ENCODE measurements around the gene ARID5A.

ARID5A gene

DNA sequence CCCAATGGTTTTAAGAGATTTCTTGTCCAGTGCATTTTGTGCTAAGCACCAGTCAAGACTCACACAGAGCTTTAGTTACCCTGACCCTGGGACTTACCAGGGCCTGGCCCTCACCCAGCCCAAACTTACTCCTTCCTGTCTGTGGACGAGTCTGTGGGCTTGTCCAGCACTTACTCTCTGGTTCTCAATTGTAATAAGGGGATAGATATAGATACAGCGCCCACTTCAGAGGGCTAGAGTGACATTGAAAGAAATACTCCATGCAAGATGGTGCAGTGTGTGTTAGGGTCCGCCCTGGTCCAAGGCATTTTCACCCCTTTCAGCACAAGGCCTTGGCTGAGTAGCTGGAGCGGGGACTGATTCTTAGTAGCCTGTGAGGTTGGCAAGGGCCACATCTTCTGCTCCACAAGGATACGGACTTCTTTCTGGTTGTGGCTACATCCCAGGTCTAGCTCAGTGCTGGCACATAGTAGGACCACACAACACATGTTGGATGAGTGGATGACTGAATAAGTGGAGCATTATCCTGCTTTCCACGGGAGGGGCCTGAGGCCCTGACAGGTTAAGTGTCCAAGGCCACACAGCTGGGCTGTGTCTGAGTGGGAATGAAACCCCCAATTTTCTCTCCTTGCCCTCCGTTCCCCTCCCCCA is 3.8 kb upstream of the ARID5A start:
- Histone ChIP-seq H3K9me3 (ENCODE audit: control insufficient read depth, low read length) (no peaks in the 10 kb centered on the region), H3K36me3 (ENCODE audit: control insufficient read depth, insufficient read depth, low read length) (no peaks in the 10 kb centered on the region), H3K27me3 (replicated peaks; ENCODE audit: control insufficient read depth, insufficient read depth, low read length, poor library complexity, severe bottlenecking) (no peaks in the 10 kb centered on the region), H3K4me3 (ENCODE audit: insufficient read depth, low read depth, low read length, poor library complexity, severe bottlenecking) (no peak overlapping the region), H3K27ac (ENCODE audit: insufficient read depth, low read length, poor library complexity, severe bottlenecking) (peak overlapping the region; percentile 35), H3K4me1 (ENCODE audit: control insufficient read depth, insufficient read depth, low read length, poor library complexity, severe bottlenecking) (peaks cover 38% of the 10 kb centered on the region)
- no peak for DNase-seq

DNA sequence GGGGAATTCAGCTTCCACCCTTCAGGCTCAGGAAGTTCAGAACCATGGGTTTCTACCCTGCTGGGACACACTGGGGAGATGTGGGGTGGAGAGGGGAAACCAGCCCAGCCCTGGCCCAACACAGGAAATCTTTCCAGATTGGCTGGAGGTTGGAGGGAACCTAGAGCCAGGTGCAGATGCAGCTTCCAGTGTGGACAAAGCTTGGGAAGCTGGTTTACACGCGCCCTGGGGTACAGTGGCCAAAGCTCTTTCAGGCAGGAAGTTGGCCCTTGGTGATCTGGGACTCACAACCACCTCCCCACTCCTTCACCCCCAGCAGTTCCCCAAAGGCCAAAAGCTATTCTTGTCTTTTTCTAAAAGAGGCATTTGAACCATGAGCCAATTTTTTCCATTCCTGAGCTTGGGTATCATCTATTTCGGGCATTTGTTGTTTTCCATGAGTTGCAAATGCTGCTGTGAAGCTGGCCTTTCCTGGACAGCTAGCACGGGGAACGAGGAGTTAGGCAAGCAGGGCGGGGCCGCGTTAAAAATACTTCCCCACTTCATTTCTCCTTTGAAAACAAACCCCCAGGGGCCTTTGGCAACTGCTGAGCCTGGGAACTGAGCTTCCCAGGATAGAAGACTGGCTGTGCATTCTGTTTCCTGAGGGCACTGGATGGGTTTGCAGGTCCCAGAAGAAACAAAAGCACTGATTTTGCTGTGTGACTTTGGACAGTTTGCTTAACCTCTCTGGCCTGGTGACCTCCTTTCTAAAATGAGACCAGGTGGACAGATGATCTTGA is 3.1 kb upstream of the ARID5A start:
- Histone ChIP-seq H3K36me3 (ENCODE audit: control insufficient read depth, insufficient read depth, low read length) (no peaks in the 10 kb centered on the region), H3K9me3 (ENCODE audit: control insufficient read depth, low read length) (no peaks in the 10 kb centered on the region), H3K27me3 (replicated peaks; ENCODE audit: control insufficient read depth, insufficient read depth, low read length, poor library complexity, severe bottlenecking) (no peaks in the 10 kb centered on the region), H3K4me1 (ENCODE audit: control insufficient read depth, insufficient read depth, low read length, poor library complexity, severe bottlenecking) (peaks cover 38% of the 10 kb centered on the region), H3K27ac (ENCODE audit: insufficient read depth, low read length, poor library complexity, severe bottlenecking) (no peak overlapping the region), H3K4me3 (ENCODE audit: insufficient read depth, low read depth, low read length, poor library complexity, severe bottlenecking) (no peak overlapping the region)
- DNase-seq: no peak

DNA sequence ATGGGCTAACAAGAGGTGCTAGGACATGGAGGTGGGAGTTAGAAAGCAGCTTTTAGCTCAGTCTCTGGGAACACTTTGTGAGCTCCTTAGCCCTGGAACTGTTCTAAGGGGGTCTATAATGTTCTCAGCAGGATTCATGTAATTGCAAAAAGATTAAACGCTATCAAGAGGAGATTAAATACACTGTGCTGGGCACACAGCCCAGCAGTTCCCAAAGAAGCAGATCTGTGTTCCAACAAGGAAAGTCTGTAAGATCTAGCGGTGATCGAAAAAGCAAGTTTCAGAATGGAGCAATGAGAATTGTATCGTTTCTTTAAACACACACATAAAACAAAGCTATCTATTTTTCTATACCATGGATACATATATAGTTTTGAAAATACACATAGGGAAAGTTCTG is 2.4 kb upstream of the ARID5A start:
- no peaks in the 10 kb centered on the region for H3K27me3 ChIP-seq (replicated peaks; ENCODE audit: control insufficient read depth, insufficient read depth, low read length, poor library complexity, severe bottlenecking)

DNA sequence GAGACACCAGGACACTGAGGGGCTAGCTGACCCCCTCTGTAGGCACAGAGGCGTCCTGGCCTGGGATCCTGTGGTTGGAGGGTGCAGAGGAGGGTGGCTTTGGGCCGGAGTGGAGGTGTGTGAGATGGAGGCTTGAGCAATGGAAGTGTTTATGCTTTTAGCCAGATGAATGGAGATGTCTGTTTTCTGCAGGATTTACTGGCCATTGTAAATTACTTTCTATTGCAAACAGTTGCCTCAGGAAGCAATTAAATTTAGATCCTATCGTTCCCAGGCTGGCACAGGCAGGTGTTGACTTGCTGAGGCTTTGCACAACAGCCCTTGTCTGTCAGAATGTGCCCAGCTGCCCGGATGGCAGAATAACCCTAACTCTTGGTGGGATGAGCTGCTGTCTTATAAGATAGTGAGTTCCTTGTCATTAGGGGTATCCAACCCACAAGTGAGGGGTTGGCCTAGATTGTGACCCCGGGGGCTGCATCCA is 1.8 kb upstream of the ARID5A start:
- Histone ChIP-seq H3K4me1 (ENCODE audit: control insufficient read depth, insufficient read depth, low read length, poor library complexity, severe bottlenecking) (peaks cover 43% of the 10 kb centered on the region), H3K27me3 (replicated peaks; ENCODE audit: control insufficient read depth, insufficient read depth, low read length, poor library complexity, severe bottlenecking) (no peaks in the 10 kb centered on the region), H3K9me3 (ENCODE audit: control insufficient read depth, low read length) (no peaks in the 10 kb centered on the region), H3K36me3 (ENCODE audit: control insufficient read depth, insufficient read depth, low read length) (no peaks in the 10 kb centered on the region), H3K4me3 (ENCODE audit: insufficient read depth, low read depth, low read length, poor library complexity, severe bottlenecking) (no peak overlapping the region), H3K27ac (ENCODE audit: insufficient read depth, low read length, poor library complexity, severe bottlenecking) (no peak overlapping the region)
- DNase-seq: no peak

More for the DNA sequence above, 2.4 kb upstream of the ARID5A start:
- DNase-seq: no peak
- Histone ChIP-seq H3K9me3 (ENCODE audit: control insufficient read depth, low read length) (no peaks in the 10 kb centered on the region), H3K4me3 (ENCODE audit: insufficient read depth, low read depth, low read length, poor library complexity, severe bottlenecking) (no peak overlapping the region), H3K4me1 (ENCODE audit: control insufficient read depth, insufficient read depth, low read length, poor library complexity, severe bottlenecking) (peaks cover 39% of the 10 kb centered on the region), H3K27ac (ENCODE audit: insufficient read depth, low read length, poor library complexity, severe bottlenecking) (no peak overlapping the region), H3K36me3 (ENCODE audit: control insufficient read depth, insufficient read depth, low read length) (no peaks in the 10 kb centered on the region)

DNA sequence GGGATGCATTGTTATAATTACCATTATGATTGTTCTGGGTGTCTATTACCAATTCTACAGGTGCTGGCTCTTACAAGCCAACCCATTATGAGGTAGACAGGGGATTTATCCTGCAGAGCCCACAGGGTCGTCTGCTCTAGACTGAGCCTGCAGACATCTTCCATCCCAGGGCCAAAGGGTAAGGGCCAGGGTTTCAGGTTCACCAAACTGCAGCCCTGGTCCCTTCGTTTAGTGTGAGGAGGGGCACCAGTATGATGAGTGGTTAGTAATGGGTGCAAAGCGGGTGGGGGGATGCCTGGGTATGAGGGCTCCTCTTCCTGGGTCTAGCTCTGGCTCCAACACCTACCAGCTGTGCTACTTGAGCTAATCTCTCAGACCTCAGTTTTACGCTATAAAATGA is 1.2 kb upstream of the ARID5A start:
- Histone ChIP-seq H3K9me3 (ENCODE audit: control insufficient read depth, low read length) (no peaks in the 10 kb centered on the region), H3K27ac (ENCODE audit: insufficient read depth, low read length, poor library complexity, severe bottlenecking) (no peak overlapping the region), H3K27me3 (replicated peaks; ENCODE audit: control insufficient read depth, insufficient read depth, low read length, poor library complexity, severe bottlenecking) (no peaks in the 10 kb centered on the region), H3K36me3 (ENCODE audit: control insufficient read depth, insufficient read depth, low read length) (no peaks in the 10 kb centered on the region), H3K4me3 (ENCODE audit: insufficient read depth, low read depth, low read length, poor library complexity, severe bottlenecking) (no peak overlapping the region), H3K4me1 (ENCODE audit: control insufficient read depth, insufficient read depth, low read length, poor library complexity, severe bottlenecking) (peaks cover 49% of the 10 kb centered on the region)
- no peak for DNase-seq

DNA sequence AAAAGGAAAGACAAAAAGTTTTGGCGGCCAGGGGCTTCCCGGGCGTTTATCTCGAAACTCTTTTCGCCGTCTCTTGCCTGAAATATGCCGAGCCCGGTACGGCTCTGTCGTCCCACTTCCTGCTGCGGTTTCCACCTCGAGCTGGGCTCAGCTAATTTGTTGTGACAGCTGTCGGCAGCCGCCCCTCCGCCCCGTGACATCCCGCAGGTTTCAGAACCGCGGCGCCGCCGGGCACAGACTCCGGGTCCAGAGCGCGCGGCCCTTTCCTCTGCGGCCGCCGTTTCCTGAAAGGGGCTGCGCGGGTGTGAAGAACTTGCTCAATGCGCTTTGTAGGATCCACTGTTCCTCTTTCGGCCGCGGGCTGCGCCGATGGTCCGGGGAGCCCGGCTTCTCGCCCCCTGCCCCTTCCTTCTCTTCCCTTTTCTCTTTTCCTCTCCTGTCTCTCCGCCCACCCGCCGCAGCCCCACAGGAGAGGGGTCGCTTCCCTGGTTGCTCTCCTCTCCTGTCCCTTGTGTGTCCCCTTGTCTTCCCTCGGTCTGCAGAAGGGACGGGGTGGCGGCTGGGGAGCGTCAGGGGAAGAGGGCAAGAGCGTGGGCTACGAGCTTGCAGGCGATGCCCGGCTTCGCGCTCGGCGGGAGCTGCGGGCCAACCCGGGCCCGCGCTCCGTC is 648 bp downstream of the ARID5A start:
- Histone ChIP-seq H3K36me3 (ENCODE audit: control insufficient read depth, insufficient read depth, low read length) (peaks cover 9% of the 10 kb centered on the region), H3K4me1 (ENCODE audit: control insufficient read depth, insufficient read depth, low read length, poor library complexity, severe bottlenecking) (peaks cover 45% of the 10 kb centered on the region), H3K9me3 (ENCODE audit: control insufficient read depth, low read length) (no peaks in the 10 kb centered on the region), H3K27me3 (replicated peaks; ENCODE audit: control insufficient read depth, insufficient read depth, low read length, poor library complexity, severe bottlenecking) (no peaks in the 10 kb centered on the region), H3K4me3 (ENCODE audit: insufficient read depth, low read depth, low read length, poor library complexity, severe bottlenecking) (peak overlapping the region; percentile 99), H3K27ac (ENCODE audit: insufficient read depth, low read length, poor library complexity, severe bottlenecking) (peak overlapping the region; percentile 99)
- peak; percentile 86 to 93 (median 90) for DNase-seq

DNA sequence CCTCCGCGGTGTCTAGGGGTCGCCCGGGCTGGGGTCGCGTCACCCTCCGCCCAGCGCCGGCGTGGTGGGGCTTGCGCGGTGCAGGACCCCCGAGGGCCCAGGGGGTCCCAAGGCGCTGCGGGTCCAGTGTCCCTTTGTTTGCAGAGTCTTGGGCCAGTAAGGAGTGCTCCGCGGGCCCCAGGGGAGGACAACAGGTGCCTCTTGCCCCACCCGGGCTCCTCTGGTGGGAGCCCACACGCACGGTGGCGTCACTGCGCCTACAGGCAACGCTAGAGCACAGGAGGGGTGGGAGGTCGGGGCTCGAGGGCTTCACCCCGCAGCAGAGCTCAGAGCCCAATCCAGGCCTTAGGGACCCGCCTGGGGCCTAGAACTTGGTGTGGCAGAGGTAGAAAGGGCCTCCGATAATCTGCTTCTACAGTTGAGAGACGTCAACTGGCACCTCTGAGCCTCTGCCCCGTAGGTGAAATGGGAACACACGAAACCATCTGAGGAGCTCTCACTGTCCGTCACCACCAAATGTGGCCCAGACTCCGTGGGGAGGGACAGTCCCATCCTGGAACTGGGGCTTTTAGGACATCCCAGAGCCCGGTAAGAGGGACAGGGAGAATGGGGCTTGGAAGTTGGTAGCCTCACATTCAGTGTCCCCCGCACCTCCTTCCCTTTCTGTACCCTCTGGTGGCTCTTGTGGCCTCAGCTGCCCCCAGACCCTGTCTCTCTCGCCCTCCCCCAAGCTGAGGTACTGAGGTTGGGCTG is 1.4 kb downstream of the ARID5A start:
- peaks cover 45% of the 10 kb centered on the region for H3K4me1 ChIP-seq (ENCODE audit: control insufficient read depth, insufficient read depth, low read length, poor library complexity, severe bottlenecking)
- peaks cover 16% of the 10 kb centered on the region for H3K36me3 ChIP-seq (ENCODE audit: control insufficient read depth, insufficient read depth, low read length)
- DNase-seq: peak; percentile 41 to 61 (median 43)
- peak overlapping the region; percentile 99 for H3K4me3 ChIP-seq (ENCODE audit: insufficient read depth, low read depth, low read length, poor library complexity, severe bottlenecking)
- no peaks in the 10 kb centered on the region for H3K9me3 ChIP-seq (ENCODE audit: control insufficient read depth, low read length)
- no peaks in the 10 kb centered on the region for H3K27me3 ChIP-seq (replicated peaks; ENCODE audit: control insufficient read depth, insufficient read depth, low read length, poor library complexity, severe bottlenecking)
- peak overlapping the region; percentile 99 for H3K27ac ChIP-seq (ENCODE audit: insufficient read depth, low read length, poor library complexity, severe bottlenecking)

DNA sequence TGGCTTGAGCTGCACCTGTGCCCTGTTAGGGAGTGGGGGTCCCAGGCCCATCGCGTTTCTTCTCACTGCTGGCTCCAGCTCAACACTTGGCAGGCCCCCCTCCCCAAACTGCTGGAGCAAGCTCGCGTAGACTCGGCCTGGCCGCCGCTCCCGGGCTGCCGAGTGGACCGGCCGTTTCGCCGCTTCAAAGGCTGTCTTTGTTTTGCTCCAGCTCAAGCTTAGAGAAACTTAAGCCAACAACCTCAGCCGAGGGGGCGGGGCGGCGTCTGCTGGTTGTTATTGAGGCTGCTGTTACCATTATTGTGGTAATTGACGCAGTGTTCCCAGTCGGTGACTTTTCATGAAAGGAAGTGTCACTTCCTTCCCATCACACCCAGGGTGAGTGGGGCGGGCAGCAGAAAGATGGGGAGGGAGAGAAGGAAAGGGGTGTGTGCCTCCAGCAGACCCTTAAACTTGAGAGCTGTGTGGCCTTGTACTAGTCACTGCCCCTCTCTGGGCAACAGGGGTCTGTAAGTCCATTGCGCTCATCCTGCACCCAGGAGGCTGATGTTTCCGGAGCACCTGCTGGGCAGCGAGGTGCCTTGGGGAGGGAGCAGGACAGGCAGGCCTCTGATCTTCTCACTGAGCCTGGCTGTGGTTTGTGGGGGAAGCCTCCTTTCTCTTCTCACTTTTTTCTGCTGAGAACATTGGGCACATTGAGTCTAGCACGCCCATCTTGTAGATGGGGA is 2.1 kb downstream of the ARID5A start:
- Histone ChIP-seq H3K27me3 (replicated peaks; ENCODE audit: control insufficient read depth, insufficient read depth, low read length, poor library complexity, severe bottlenecking) (no peaks in the 10 kb centered on the region), H3K27ac (ENCODE audit: insufficient read depth, low read length, poor library complexity, severe bottlenecking) (peak overlapping the region; percentile 99), H3K9me3 (ENCODE audit: control insufficient read depth, low read length) (no peaks in the 10 kb centered on the region), H3K4me3 (ENCODE audit: insufficient read depth, low read depth, low read length, poor library complexity, severe bottlenecking) (peak overlapping the region; percentile 99), H3K36me3 (ENCODE audit: control insufficient read depth, insufficient read depth, low read length) (peaks cover 19% of the 10 kb centered on the region), H3K4me1 (ENCODE audit: control insufficient read depth, insufficient read depth, low read length, poor library complexity, severe bottlenecking) (peaks cover 45% of the 10 kb centered on the region)
- peak; percentile 83 to 92 (median 87) for DNase-seq

DNA sequence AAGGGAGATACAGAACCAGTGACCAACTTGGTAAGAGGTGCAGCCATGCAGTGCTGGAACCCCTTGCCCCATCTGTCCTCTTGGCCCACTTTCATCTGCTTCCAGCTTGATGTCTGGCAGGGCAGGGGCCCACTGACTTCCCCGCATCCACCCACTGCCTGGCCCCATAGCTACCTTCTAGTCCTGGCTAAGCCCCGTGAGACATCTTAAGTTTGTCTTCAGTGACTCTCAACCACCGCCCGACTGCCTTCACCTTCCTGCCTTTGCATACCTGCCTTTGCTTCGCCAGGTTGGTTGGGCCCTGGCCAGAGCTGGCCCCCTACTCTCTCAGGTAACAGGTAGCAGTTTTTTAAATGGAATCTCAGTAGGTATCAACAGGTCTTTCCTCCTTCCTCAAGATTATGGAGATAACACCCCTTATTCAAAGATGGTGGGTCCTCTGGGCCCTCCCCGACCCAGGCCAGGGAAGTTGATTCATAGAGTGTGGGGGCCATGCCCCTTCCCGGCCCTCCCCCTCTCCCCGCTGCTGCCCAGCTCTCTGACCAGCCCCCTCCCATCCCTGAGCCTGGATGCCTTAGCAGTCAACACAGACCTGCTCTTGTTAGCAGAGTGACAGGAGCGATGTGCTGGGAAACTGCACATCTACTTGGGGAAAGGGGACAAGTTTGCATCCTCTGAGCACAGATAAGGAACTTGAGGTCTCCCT is 2.8 kb downstream of the ARID5A start:
- Histone ChIP-seq H3K4me3 (ENCODE audit: insufficient read depth, low read depth, low read length, poor library complexity, severe bottlenecking) (peak overlapping the region; percentile 99), H3K27me3 (replicated peaks; ENCODE audit: control insufficient read depth, insufficient read depth, low read length, poor library complexity, severe bottlenecking) (no peaks in the 10 kb centered on the region), H3K27ac (ENCODE audit: insufficient read depth, low read length, poor library complexity, severe bottlenecking) (peak overlapping the region; percentile 99), H3K36me3 (ENCODE audit: control insufficient read depth, insufficient read depth, low read length) (peaks cover 21% of the 10 kb centered on the region), H3K4me1 (ENCODE audit: control insufficient read depth, insufficient read depth, low read length, poor library complexity, severe bottlenecking) (peaks cover 45% of the 10 kb centered on the region), H3K9me3 (ENCODE audit: control insufficient read depth, low read length) (no peaks in the 10 kb centered on the region)
- no peak for DNase-seq

All from effector memory CD4-positive, alpha-beta T cell (primary cell).